Motor neuron (in vitro differentiated cells): Measurements from ENCODE around the gene LMAN1. TPM values are rescaled to one million over a fixed set of nuclear protein-coding genes. Genes with fewer than 3 reads are reported as not detected.

ENCODE experiments used
- ATAC-seq, 8 experiments: fragments of 200-7000 bp; cut with Tn5 transposase; replicated peaks in 6 of 8; 2 replicates each; pipeline ENCODE4 v1.8.0; 2021; ENCODE audit warnings: mild to moderate bottlenecking in 8 of 8, moderate library complexity in 8 of 8
- H3K27ac ChIP-seq, 2 donors: fragments of 250-450 bp; sonication (Bioruptor Pico); 2 replicates each; pipeline ENCODE4 v1.9.0; 2021; ENCODE audit warnings: antibody characterized with exemption in 2 of 2, mild to moderate bottlenecking in 2 of 2, moderate library complexity in 1 of 2
- H3K4me1 ChIP-seq, 2 donors: fragments of 250-450 bp; sonication (Bioruptor Pico); replicated peaks in 1 of 2; 2 replicates each; pipeline ENCODE4 v1.6.1; 2021; ENCODE audit warnings: antibody characterized with exemption in 2 of 2, mild to moderate bottlenecking in 2 of 2, moderate library complexity in 1 of 2
- H3K4me3 ChIP-seq, 5 donors: fragments of 250-450 bp; sonication (Bioruptor Pico); 2 replicates each; pipeline ENCODE4 v1.9.0; 2021; ENCODE audit warnings: antibody characterized with exemption in 5 of 5, mild to moderate bottlenecking in 5 of 5, moderate library complexity in 4 of 5
- WGBS, 10 experiments: fragments of 450-650 bp; shearing (Covaris generic); methylation state at CpG; one replicate each; pipeline ENCODE4 v1.0.0; 2022; 5-methylcytosine and 5-hydroxymethylcytosine counted together
- in situ Hi-C, 9 experiments: fragments of 400-800 bp; cut with MboI; loops; one replicate each; pipeline ENCODE4 v1.15.0; 2021; ENCODE audit warnings: low sequenced_read_pairs in 9 of 9, low pct_unique_long_range_greater_than_20kb in 2 of 9; ENCODE audit not compliant: unreplicated experiment in 9 of 9
- total RNA-seq, 8 experiments: library from RNA; unstranded; fragments of 300-600 nt; gene quantifications; 2 replicates each; pipeline versions ENCODE4 v1.2.3 to v1.2.4, GENCODE V29; 2022

Gene LMAN1
- total RNA-seq, 8 experiments from 2014 or later = 46.4 to 154 (median 86.4) TPM

DNA sequence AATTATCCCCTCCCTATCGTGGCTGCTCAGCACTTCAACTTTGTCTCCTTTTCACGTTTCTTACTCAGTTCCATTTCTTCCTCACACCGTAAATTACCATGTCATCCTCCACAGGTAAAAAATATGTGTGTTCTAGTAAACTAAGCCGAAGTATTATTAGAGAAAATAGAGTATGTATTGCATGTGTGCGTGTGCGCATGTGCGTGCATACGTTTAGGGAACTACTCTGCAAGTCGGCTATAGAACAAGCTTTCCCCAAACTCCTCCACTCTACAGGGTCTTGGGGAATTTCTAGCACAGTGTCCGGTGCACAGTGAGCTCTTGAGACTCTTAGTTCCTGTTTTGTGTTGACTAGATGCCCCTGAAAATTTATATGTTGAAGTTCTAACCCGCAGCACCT lies 76.7 kb downstream of the LMAN1 start:
- in situ Hi-C loops = no loop called here
- Histone ChIP-seq H3K4me1 (no peaks in the 10 kb centered on the region), H3K27ac (no peak overlapping the region), H3K4me3 (no peak overlapping the region)
- no peak for ATAC-seq
- 29 to 87% (median 71%) methylated on average over 2 to 9 of the region's 11 CpGs for WGBS, 10 experiments

DNA sequence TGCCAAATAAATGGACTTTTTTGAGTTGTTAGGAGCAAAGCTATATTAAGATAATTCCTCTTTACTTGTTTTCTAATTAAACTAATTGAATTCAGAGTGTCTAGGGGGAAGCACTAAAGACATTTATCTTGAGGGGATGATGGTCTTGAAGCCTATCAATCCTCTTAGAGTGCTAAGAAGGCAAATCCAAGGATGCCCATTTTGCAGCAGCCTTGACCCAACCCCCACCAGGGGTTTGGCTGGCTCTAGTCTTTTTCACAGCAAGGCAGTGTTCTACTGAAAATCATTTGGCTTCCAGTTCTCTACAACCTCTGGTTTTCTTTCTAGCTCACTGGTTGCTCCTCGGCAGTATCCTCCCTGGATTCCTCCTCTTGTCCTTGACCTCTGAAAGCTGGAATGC lies 79.3 kb downstream of the LMAN1 start:
- in situ Hi-C loops = no loop called here
- Histone ChIP-seq H3K27ac (no peak overlapping the region), H3K4me3 (no peak overlapping the region), H3K4me1 (no peaks in the 10 kb centered on the region)
- no peak for ATAC-seq
- WGBS, 10 experiments = 0 to 67% (median 22%) methylated on average over 1 of the region's 1 CpG; no CpG with 5 or more reads in 5 of the 10 experiments

- Histone ChIP-seq H3K4me1 (no peaks in the 10 kb centered on the region), H3K4me3 (no peak overlapping the region), H3K27ac (no peak overlapping the region)
- ATAC-seq = no peak
- in situ Hi-C loops = no loop called here
- 10 to 83% (median 63%) methylated on average over 1 to 3 of the region's 3 CpGs; no CpG with 5 or more reads in 2 of the 10 experiments for WGBS, 10 experiments
Observed at GRCh38 chr18:59279193-59279592, 79.9 kb downstream of the LMAN1 start.

DNA sequence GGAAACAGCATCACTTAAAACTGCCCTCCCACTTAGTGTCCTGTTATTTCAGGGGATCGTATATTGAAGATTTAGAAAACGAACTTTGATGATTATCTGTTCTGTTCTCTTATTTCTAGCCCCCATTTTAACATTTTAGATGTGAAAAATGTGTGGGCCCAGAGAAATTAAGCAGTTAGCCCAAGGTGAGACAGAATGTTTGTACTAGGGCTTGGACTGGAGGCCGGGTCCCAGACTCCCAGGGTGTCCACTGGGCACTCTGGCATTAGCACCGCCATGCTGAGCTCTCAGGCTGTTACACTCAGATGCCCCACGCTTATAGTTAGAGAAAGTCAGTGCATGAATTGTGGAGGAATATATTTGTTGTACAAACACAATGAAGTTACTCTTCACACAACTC lies 80.3 kb downstream of the LMAN1 start:
- ATAC-seq = no peak
- in situ Hi-C loops = no loop called here

More for the DNA sequence above, 80.3 kb downstream of the LMAN1 start:
- H3K27ac ChIP-seq = no peak overlapping the region
- H3K4me3 ChIP-seq = no peak overlapping the region
- peaks cover 0 to 1% of the 10 kb centered on the region in 2 donors for H3K4me1 ChIP-seq
- 33 to 100% (median 67%) methylated on average over 3 to 5 of the region's 5 CpGs; no CpG with 5 or more reads in 1 of the 10 experiments for WGBS, 10 experiments

Other genes with a start within 250 kb of the LMAN1 start
- 100 to 1,000 TPM in 6 of 8 experiments, 10 to 100 TPM in 2; 38.1 to 224 (median 159) TPM for gene SEC11C, start 219.4 kb downstream of the LMAN1 start, total RNA-seq
- gene GRP, start 139.1 kb downstream of the LMAN1 start, total RNA-seq = 1 to 10 TPM in 1 of 8 experiments, not detected in 7; 2.2 TPM
- gene RAX, start 85.8 kb downstream of the LMAN1 start, total RNA-seq = 1 to 10 TPM in 1 of 8 experiments, under 1 TPM in 5, not detected in 2; 0.04 to 2.0 (median 0.36) TPM
- under 1 TPM in 3 of 8 experiments, not detected in 5; 0.23 to 0.81 (median 0.49) TPM for gene CPLX4, start 40.6 kb downstream of the LMAN1 start, total RNA-seq